SU-DHL-6 (cell line): ENCODE measurements around the gene SPTLC3.

ENCODE experiments used
- H2AFZ ChIP-seq: fragments of 200-600 bp; sonication (generic); 2 replicates; pipeline ENCODE4 v1.6.1; 2014; ENCODE audit warnings: low read depth, mild to moderate bottlenecking, moderate library complexity, mixed read lengths, antibody characterized with exemption, low read length; ENCODE audit not compliant: severe bottlenecking
- H3F3A ChIP-seq: fragments of 200-600 bp; shearing (Covaris generic); 2 replicates; pipeline ENCODE4 v1.6.0; 2016; ENCODE audit warnings: antibody characterized with exemption, mild to moderate bottlenecking; ENCODE audit not compliant: insufficient read depth
- H3K27ac ChIP-seq: fragments of 200-600 bp; sonication (generic); 2 replicates; pipeline ENCODE4 v1.5.1; 2016; ENCODE audit warnings: low read depth, mild to moderate bottlenecking, low read length, moderate library complexity, mixed read lengths
- H3K27me3 ChIP-seq: fragments of 200-600 bp; sonication (generic), shearing (Covaris generic); 2 replicates; pipeline ENCODE4 v1.6.0; 2014; ENCODE audit warnings: mild to moderate bottlenecking, low read length
- H3K36me3 ChIP-seq: fragments of 200-600 bp; sonication (generic); 2 replicates; pipeline ENCODE4 v1.6.1; 2014; ENCODE audit warnings: mild to moderate bottlenecking, low read length, mixed read lengths
- H3K4me2 ChIP-seq: fragments of 300-600, 200-600 bp; shearing (Covaris generic), sonication (generic); 2 replicates; pipeline ENCODE4 v1.6.0; 2014; ENCODE audit warnings: low read length, low read depth, mild to moderate bottlenecking; ENCODE audit not compliant: poor library complexity, severe bottlenecking
- H3K4me3 ChIP-seq: fragments of 200-600 bp; sonication (generic); 2 replicates; pipeline ENCODE4 v1.5.1; 2014; ENCODE audit warnings: antibody characterized with exemption, low read length, mild to moderate bottlenecking, mixed read lengths; ENCODE audit not compliant: insufficient read depth, poor library complexity, severe bottlenecking
- H3K79me2 ChIP-seq: fragments of 200-600 bp; sonication (generic); 2 replicates; pipeline ENCODE4 v1.6.1; 2014; ENCODE audit warnings: mild to moderate bottlenecking, low read length, moderate library complexity; ENCODE audit not compliant: insufficient read depth
- H3K9ac ChIP-seq: fragments of 200-600 bp; sonication (generic); 2 replicates; pipeline ENCODE4 v1.7.0; 2014; ENCODE audit warnings: mild to moderate bottlenecking, low read length
- H3K9me2 ChIP-seq: fragments of 200-600 bp; sonication (generic); replicated peaks from 2 replicates; pipeline ENCODE4 v1.6.1; 2014; ENCODE audit warnings: low read length; ENCODE audit not compliant: insufficient read depth
- H3K9me3 ChIP-seq: fragments of 200-600 bp; sonication (generic); 2 replicates; pipeline ENCODE4 v1.6.1; 2014; ENCODE audit warnings: low read length, mixed read lengths; ENCODE audit not compliant: insufficient read depth
- H4K20me1 ChIP-seq: fragments of 200-600 bp; sonication (generic); 2 replicates; pipeline ENCODE4 v1.6.1; 2014; ENCODE audit warnings: low read depth, mild to moderate bottlenecking, antibody characterized with exemption, low read length, moderate library complexity, mixed read lengths
- EZH2phosphoT487 ChIP-seq: fragments of 200-600 bp; sonication (generic), shearing (Covaris generic); conservative IDR thresholded peaks from 2 replicates; pipeline ENCODE4 v1.6.1; 2018; ENCODE audit warnings: mild to moderate bottlenecking, antibody characterized with exemption, low read length, moderate library complexity, mixed read lengths
- TF ChIP-seq, protein P1 (sequence below): fragments of 200-600 bp; sonication (generic); IDR thresholded peaks from one replicate; pipeline ENCODE4 v1.5.1; 2017; ENCODE audit warnings: antibody characterized with exemption, mild to moderate bottlenecking, low read length, moderate library complexity; ENCODE audit not compliant: insufficient read depth, poor library complexity, severe bottlenecking

SPTLC3 gene

DNA sequence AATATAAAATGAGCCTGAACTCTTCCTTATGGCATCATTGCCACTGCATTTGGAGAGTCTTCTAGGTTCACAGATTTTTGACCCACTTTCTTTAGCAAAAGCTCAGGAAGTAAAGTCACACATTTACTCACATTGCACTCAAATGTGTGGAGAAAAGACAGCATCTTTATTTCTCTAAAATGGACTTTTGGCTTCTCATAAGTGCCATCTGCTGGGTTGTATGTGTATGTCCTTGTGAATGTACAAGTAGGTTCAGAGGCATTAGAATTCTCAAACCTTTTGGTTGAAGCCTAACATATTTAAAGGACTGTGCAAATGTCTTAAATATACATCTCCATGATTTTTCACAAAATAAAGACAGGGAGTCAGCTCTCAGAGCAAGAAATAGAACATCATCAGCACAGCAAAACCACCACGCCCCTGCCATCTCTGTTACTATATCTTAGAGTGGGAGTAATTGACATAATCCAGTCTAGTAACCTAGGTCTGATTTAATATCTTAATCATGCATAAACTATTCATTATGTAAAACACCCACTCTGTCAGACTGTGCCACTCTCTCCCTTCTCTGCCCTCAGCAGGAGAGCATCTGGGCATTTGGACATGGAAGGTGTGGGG lies 42.2 kb upstream of the SPTLC3 start:
- Histone ChIP-seq H3K9me3 (no peaks in the 10 kb centered on the region), H2AFZ (no peak overlapping the region), H3K27me3 (no peaks in the 10 kb centered on the region), H3F3A (no peaks in the 10 kb centered on the region), H3K9ac (no peak overlapping the region), H3K27ac (no peak overlapping the region), H3K4me3 (no peak overlapping the region), H3K4me2 (no peak overlapping the region), H3K79me2 (no peaks in the 10 kb centered on the region), H3K9me2 (no peaks in the 10 kb centered on the region), H3K36me3 (no peaks in the 10 kb centered on the region), H4K20me1 (no peaks in the 10 kb centered on the region)
- no peak for TF ChIP-seq EZH2phosphoT487
- TF ChIP-seq, protein P1, sequence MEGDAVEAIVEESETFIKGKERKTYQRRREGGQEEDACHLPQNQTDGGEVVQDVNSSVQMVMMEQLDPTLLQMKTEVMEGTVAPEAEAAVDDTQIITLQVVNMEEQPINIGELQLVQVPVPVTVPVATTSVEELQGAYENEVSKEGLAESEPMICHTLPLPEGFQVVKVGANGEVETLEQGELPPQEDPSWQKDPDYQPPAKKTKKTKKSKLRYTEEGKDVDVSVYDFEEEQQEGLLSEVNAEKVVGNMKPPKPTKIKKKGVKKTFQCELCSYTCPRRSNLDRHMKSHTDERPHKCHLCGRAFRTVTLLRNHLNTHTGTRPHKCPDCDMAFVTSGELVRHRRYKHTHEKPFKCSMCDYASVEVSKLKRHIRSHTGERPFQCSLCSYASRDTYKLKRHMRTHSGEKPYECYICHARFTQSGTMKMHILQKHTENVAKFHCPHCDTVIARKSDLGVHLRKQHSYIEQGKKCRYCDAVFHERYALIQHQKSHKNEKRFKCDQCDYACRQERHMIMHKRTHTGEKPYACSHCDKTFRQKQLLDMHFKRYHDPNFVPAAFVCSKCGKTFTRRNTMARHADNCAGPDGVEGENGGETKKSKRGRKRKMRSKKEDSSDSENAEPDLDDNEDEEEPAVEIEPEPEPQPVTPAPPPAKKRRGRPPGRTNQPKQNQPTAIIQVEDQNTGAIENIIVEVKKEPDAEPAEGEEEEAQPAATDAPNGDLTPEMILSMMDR = no peak

DNA sequence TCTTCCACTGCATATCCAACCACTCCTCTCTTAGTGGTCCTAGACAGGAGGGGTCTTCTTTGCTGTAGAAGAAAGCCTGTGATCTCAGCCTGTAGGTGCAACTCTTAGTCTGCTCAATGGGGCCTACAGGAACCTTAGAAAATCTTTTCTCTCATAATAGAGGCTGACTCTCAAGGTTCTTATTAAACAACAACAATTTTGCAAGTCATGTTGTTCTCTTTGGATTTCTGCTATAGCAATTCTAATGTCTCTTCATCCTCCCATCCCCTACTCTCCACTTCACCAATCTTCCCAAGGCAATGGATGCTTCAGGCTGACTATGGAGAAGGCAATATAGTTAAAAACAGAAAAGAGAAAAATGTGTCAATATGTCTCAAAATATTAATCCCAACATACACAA lies 40.8 kb upstream of the SPTLC3 start:
- H3K4me3 ChIP-seq = no peak overlapping the region
- no peaks in the 10 kb centered on the region for H3K9me2 ChIP-seq
- no peak overlapping the region for H3K4me2 ChIP-seq
- H3K36me3 ChIP-seq = no peaks in the 10 kb centered on the region
- H2AFZ ChIP-seq = no peak overlapping the region
- H3K9ac ChIP-seq = no peak overlapping the region
- TF ChIP-seq, protein P1 = no peak
- no peak for TF ChIP-seq EZH2phosphoT487
- H3K27me3 ChIP-seq = no peaks in the 10 kb centered on the region
- no peaks in the 10 kb centered on the region for H4K20me1 ChIP-seq
- no peak overlapping the region for H3K27ac ChIP-seq
- H3K9me3 ChIP-seq = no peaks in the 10 kb centered on the region
- H3K79me2 ChIP-seq = no peaks in the 10 kb centered on the region
- no peaks in the 10 kb centered on the region for H3F3A ChIP-seq

DNA sequence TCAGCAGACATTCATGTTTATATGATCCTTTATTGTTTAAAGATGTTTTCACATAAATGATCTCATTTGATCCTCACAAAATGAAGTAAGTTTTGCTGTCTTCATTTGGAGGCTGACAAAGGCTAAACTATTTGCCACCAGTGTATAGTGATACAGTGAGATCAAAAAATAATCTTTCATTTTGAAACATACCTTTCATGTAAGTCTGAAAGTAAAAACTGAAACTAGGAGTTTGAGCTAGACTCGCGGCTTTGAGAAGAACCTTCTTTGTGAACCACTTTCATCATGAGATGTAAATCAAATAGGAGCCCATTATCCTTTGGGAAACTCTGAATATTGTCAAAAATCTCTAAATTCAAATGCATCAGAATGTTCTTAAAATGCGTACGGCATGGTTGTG lies 40.3 kb upstream of the SPTLC3 start:
- H3K27me3 ChIP-seq = no peaks in the 10 kb centered on the region
- H4K20me1 ChIP-seq = no peaks in the 10 kb centered on the region
- H3K9me2 ChIP-seq = no peaks in the 10 kb centered on the region
- no peaks in the 10 kb centered on the region for H3F3A ChIP-seq
- H3K36me3 ChIP-seq = no peaks in the 10 kb centered on the region
- H2AFZ ChIP-seq = no peak overlapping the region
- TF ChIP-seq, protein P1 = no peak
- no peak for TF ChIP-seq EZH2phosphoT487
- no peak overlapping the region for H3K4me2 ChIP-seq
- no peak overlapping the region for H3K4me3 ChIP-seq
- no peaks in the 10 kb centered on the region for H3K9me3 ChIP-seq
- H3K79me2 ChIP-seq = no peaks in the 10 kb centered on the region
- H3K27ac ChIP-seq = no peak overlapping the region
- H3K9ac ChIP-seq = no peak overlapping the region
